ENCODE measurements around the gene ALPK1.
"Not testable (repeated sequence)": the region's sequence is repeated elsewhere in the genome, so short reads cannot be mapped to it uniquely, and the experiment has no call there.

ALPK1 gene

DNA sequence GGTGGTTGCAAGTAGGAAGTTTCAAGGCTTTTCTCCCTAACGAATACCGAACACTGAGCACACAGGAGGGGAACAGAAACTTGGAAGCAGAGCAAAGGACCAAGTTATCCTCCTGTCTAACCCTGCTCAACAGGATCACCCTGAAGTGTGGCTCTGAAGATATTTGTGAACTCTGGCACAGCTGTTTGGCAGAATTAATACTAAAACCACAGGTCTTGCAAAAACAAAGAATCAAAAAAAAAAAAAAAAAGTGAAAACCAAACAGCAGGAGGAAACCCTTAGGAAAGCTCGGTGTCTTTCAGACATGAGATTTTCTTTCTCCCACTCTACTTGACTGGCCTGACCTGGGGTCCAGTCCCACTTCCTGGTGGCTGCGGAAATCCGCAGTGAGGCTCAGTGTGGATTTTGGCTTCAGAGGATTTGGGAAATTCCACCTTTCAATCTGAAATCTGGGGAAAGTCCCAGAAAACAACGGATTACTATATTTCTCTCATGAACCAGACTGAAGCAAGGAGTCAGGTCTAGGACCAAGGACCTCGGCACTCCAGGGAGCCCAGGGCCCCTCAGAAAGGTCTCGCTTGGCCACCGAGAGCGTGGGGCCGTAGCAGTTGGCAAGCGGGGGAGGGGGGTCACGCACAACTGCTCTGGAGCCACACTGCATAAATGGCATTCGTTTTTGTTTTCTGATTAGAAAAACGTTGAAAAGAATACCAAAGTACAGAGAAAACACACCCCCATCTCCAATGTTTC is 12.3 kb upstream of the ALPK1 start:
- no peak for DNase-seq

DNA sequence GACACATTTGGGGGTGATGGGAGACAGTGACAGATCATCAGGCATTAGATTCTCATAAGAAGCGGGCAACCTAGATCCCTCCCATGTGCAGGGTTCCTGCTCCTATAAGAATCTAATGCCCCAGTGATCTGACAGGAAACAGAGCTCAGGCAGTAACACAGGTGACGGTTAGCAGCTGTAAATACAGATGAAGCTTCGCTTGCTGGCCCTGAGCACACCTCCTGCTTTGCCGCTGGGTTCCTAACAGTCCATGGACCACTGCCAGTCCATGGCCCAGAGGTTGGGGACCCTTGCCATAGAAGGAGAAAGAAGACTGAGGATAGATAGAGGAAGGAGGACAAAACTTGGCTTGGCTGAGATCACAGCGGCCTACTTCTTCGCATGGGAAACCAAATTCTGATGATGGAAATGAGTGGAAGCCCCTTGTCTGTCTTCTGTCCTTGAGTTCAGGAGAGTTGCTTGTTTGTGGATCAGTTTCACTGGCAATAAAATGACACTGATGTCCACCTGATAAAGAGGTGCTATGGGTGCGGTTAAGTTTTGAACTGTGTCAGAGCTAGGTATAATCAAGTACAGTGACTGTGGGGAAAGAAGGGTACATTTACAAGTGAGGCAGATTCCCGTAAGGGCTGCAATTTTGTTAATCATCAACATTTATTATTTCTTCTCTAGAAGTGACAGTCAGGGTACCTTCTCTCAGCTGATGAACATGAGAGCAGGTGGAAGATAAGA is 9.7 kb upstream of the ALPK1 start:
- DNase-seq, result no peak

DNA sequence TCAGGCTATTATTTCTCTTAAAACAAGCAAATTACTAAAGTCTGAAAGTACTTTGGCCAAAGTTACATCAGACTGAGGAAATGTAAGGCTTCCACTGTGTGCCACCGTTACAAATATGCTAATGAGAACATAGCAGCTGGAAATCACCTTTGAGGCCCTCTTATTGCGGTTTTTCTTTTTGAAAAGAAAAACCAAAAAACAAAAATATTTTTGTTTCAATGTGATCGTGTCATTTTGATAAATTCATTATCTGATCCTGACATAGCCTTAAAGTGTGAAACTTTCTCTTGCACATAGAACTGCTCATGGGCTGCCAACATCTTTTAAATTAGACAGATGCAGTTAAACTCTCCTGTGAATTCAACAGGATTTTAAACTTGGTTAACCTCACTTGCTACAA is 8.7 kb upstream of the ALPK1 start:
- DNase-seq, result no peak

DNA sequence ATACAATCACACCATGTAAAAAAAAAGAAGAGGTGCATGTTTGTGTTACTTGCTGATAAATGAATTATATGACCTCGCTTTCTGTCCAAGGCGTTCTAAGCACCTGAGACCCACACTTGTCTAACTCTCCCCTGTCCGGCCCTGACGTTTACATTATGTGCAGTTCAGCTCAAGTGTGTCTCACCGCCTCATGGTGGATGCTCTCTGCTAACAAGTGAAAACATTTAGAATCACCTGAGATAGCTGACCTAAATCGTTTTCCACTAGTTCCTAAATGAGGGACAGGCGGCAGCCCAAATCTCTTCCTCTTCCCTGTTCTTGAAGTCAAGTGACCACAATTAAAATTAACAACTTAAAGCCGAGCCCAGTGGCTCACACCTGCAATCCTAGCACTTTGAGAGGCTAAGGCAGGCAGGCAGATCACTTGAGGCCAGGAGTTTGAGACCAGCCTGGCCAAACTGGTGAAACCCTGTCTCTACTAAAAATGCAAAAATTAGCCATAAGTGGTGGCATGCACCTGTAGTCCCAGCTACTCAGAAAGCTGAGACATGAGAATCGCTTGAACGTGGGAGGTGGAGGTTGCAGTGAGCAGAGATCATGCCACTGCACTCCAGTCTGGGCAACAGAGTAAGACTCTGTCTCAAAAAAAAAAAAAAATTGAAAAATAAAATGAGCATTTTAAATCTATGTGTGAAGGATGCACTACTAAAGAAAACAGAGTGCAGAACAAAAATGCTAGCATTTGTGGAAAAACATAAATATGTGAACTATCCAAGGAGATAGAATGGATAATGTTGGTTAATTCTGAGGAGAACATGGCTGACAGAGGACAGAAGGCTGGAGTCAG is 7.5 kb upstream of the ALPK1 start:
- DNase-seq, result no peak

DNA sequence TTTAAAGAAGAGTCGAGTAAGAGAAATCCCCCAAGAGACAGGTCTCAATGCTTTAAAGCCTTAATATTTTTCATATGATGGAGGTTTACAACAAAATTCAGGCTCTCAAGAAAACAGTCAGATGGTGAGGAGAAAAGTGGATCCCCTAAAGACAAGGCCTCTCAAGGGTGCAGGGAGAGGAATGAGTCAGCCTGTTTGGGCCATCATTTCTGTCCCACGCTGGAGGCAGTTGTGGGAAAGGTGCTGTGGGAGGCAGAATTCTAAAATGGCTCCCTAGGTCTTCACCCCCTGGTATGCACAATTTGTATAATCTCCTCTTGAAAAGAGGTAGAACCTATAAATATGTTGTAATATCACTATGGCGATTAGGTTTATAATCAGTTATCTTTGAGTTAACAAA is 6.8 kb upstream of the ALPK1 start:
- DNase-seq, result no peak

DNA sequence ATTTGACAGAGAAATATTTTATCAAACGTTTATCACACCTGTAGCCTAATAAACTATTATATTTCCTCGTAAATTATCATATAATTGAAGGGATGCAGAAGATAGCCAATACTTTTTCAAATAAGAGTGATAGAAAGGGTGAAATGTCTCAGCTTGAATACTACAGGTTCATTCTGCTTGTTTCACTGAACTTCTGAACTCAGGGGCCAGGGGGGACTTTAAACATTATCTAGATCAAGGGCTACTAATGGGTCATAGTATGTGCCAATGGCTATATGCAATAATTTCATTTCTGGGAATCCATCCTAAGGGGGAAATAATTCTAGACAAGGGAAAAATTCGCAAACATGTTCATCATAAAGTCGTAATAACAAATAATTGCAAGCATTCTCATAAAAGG is 2.6 kb downstream of the ALPK1 start:
- no peak for DNase-seq

DNA sequence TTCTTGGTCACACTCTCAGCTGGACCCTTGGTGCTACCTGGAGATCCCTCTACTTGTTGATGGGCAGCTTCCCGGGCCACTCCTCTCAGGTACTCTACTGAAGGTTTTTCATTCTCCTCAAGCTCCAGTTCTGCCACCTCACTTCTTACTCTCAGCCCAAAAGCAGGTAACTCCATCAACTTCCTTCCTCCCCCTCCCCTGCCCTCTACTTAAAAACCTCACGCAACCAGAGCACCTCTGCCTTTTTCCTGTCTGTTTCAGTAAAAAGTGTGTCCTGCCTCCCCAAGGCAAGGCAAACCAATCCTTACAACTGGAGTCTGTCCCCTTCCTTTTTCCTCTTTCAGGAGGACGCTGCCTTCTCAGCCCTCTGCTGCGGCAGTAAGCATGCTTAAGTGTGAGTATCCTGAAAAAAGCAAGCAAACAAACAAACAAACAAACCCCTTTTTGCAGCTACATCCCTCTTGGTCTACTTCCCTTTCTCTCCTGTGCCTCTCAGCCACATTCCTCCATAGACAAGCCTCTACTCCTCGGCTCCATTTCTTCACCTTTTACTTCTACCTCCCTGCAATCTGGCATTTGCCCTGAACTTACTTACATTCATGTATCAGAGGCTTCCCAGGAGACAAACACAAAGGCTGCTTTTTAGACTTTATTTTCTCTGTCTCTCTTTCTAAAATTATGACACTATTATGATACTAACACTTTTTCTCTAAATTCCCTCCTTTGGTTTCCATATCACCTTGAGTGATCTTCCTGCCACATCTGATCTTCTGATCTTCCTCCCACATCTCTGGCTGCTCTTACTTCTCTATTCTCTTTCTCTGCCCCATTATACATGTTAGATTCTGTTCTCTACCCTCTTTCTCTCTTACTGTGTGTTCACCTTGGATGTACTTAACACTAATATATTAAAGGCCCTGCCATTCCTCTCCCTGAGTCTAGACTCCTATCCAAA is 5.4 kb downstream of the ALPK1 start:
- DNase-seq, result no peak

DNA sequence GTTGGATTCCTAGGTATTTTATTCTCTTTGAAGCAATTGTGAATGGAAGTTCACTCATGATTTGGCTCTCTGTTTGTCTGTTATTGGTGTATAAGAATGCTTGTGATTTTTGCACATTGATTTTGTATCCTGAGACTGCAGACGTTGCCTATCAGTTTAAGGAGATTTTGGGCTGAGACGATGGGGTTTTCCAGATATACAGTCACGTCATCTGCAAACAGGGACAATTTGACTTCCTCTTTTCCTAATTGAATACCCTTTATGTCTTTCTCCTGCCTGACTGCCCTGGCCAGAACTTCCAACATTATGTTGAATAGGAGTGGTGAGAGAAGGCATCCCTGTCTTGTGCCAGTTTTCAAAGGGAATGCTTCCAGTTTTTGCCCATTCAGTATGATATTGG is 8.3 kb downstream of the ALPK1 start:
- DNase-seq, result not testable (repeated sequence)

DNA sequence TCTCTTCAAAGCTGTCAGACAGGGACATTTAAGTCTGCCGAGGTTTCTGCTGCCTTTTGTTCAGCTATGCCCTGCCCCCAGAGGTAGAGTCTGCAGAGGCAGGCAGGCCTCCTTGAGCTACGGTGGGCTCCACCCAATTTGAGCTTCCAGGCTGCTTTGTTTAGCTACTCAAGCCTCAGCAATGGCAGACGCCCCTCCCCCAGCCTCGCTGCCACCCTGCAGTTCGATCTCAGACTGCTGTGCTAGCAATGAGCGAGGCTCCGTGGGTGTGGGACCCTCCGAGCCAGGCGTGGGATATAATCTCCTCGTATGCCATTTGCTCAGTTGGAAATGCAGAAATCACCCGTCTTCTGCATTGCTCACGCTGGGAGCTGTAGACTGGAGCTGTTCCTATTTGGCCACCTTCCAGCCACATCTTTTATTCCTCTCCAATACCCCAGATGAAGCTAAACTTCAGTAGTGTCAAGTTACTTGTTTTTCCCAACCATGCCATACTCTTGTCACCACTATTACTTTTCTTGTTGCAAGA is 12.2 kb downstream of the ALPK1 start:
- peak; percentile 27 for DNase-seq

DNA sequence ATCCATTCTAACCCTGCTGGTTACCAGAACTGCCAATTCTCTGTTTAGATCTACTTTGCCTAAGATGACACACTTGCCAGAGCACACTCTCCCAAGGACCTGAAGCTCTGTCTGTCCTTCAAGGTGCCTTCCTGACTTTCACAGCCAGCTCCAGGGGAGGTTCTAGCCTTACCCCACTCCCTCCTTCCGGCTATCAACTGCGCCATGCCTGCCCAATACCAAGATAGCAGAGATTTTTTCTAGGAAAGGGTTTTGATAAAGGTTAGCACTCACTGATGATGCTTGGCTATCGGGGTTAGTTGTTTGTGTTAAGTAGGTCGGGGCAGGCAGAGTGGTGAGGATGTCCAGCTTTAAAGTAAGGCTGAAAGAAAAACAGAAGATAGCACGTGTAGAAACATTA is 14.3 kb downstream of the ALPK1 start:
- DNase-seq, result no peak

DNA sequence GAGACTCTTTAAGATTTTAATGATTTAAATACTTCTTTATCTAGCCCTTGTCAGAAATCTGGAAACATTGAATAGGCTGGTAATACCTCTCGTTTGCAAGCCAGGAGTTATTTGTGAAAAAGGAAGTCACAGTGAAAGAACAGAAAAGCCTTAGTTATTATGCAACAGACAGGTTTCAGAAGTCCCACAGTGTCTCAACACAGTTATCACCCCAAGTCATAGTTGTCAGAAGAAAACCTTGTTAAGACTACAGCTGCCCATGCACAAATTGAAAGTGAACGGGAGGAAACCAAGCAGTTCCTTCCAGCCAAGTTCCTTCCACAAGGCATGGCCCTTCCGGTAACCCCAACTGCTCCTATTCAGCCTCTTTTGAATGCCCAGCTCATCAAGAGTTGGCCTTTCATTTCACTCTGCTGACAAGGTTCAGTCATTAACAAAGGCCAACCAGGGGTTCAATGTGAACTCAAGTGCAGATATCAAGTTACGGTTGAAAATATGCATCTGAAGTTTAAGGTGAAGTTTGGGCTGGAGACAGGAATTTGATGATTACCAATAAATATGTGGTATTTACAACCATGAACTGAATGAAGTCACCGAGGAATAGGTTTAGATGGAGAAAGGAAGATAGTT is 15.6 kb downstream of the ALPK1 start:
- no peak for DNase-seq

DNA sequence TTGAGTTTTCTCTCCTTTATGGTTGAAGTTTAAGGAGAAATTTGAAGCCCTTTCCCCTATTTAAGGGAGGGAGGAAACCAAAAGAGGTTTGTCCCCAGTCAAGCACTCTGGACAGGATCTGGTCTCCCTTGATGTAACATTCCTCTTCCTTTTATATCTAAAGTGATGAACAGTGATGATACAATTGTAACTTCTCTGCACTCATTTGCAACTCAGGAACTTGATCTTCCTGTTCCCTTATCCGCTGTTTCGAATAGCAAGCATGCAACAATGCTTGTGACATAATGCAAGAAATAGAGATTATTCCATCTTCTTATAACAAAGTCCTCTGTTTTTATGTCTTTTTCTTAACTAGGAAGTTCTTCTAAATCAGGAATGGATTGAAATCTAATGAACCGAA is 18.3 kb downstream of the ALPK1 start:
- DNase-seq, result no peak

DNA sequence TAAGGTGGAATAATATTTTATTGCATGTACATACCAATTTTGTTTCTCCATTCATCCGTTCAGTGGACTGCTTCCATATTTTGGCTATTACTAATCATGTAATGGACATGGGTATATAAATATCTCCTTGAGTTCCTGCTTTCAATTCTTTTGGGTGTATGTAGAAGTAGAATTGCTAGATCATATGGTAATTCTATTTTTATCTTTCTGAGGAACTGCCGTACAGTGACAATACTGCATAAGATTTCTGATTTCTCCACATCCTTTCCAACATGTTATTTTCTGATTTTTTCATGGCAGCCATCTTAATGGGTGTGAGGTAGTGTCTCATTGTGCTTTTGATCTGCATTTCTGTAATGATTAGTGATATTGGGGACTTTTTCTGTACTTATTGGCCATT is 19.2 kb downstream of the ALPK1 start:
- no peak for DNase-seq

DNA sequence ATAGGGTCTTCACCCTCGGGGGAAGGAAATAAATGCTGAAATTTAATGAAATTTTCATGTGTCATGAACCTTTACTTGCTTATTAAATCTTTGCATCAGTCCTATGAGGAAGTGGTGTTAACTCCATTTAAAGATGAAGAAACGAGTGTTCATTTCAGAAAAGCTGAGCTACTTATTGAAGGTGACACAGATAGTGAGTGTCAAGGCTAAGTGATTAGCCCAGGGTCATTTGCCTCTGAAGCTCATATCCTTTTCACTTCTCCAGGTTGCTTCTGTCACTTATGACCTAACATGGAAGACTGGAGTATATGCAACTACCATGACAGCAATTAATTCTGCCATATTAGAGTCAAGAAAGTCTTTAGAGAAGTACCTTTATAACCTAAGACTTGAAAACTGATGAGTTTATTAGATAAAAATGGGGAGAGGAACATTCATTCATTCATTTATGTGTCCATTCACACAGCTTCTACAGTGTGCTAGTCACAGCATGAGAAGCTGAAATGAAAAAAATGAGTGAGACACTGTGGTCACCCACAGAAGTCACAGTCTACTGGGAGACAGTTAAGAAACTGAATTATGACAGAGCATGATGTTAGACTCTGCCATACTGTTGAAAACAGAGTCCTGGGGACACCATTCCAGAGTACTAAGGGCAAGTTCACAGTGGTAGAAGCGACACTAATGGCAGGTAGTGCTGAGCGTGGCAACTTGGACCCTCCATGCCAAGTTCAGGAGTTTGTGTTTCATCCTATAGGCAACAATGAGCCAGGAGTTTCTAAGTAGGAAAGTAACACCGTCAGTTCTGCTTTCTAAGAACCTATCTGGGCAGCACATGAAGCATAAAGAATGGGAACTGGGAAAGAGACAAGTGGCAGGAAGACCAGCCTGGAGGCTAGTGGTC is 21.3 kb downstream of the ALPK1 start:
- DNase-seq, result no peak

DNA sequence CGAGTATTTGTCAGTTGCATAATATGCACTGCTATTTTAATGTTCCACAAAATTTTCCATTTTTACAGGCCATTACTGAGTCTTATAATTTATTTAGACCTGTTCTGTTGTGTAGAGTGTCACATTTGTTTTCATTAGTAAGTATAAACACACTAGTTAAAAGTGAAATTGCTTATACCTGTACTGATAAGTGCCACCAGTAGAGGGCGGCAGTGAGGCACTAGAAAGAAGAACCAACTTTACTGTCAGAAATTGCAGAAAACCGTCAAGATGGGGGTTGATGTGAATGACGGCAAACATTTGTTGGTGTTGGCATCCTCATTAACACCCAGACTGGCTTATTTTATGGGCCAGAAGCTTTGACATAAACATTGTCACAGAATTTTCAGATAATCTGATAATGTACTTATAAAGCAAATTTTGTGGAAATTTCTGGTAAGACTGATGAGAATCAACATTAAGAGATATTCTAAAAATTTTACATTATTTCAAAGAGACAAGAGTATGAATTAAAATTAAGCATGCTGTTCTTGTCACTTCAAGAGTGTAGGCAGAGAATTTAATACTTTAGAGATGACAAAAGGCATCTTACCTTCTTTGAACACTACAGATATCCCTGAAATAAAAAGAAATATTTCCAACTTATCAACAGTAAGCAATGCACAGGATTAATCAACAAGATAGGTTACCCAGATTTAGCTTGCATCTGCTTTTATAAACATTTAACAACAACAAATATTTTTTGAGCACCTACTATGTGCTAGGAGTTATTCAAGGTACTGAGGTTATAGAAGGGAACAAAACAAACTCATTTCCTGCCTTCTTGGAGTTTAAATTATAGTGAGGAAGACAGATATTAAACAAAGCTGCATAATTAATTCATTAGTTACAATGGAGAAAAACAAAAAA is 24.9 kb downstream of the ALPK1 start:
- peak; percentile 49 for DNase-seq

DNA sequence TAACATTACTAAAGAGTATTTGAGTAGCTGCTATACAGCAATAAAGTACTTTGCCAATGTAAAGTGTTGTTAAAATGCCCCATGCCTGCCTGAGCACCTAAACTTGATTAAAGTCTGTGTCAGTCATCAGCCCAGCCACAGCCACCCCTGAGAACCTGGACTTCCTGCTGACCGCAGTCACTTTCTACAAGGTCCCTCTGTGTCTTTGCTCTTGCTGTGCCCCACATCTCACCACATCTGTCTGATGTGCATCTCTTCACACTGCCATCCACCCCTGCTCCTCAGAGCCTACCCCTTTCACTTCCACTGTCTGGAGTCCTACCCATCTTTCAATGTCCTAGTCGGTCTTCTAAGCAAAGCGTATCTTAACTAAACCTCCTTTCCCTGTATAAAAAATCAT is 25.7 kb downstream of the ALPK1 start:
- DNase-seq, result no peak

DNA sequence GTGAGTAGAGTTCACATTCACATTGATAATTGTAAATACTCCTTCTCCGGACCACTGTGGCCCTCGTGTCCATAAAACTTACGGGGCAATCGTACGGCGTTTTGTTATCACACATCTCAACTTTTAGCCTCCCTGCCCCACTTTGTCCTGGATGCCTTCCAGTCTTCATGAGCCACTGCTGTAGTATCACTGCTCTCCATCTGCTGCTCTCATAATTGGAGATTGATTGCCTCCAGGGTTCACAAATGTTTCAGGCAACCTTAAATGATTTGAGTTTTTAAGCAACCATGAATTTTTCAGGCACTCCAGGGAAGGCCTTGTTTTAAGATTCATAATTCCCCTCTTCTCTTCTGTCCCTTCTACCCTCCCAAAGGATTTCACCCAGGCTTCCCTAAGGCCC is 28.4 kb downstream of the ALPK1 start:
- no peak for DNase-seq

DNA sequence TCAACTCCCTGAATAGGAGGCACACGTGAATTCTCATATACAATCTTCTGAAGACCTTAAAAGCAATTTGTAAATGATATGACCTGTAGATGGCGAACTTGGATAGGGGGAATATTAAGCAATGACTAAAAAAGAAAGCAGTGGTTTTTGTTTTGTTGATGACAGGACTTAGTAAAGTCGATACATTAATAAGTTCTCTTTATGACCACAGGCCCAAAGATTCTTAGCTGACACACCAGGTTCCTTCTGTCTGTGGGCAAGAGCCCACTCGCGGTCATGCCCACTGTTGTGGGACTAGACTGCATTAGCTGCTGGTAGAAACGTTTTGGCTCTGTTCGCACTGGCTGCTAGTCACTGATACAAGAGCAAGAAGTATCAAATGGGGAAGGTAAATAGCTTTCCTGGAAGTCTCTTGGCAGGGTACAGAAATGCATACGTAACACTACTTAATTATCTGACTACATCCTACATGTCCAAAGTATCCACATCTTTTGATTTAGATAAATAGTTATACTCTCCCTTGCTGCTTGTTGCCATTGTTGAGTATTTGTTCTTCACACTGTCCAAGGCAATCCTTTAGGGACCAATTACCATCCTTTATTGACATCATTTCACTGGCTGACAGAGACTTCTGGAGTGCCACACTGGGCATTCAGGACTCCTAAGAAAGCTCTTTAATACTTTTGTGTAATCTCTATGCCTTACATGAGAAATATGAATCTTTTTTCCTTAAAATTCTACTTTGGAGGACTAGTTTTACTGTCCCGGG is 31.0 kb downstream of the ALPK1 start:
- peak; percentile 1 for DNase-seq

DNA sequence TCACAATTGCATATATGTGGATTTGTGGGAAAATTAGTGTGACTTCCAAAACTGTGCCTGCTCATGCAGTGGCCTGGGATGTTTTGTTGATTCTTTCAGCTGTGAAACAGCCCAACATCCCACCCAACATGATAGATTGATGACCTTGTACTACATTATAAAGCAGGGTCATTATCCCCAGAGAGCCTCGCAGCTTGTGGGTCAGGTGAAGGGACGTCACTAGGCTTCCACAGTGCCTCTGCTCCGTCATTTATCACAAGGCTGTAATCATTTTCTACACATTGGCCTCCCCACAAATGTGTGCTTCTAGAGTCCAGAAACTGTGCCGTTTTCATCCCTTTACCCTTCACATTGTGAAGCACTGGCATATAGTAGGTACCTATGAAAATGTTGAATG is 31.6 kb downstream of the ALPK1 start:
- DNase-seq, result no peak

Data from activated effector memory CD4-positive, alpha-beta T cell treated with Interleukin-2 at 50 U/mL for 16 hours (primary cell).